ENCODE data around the gene RABEP1. TPM values are rescaled to one million over a fixed set of nuclear protein-coding genes. Genes with fewer than 3 reads are reported as not detected.

RABEP1 gene
- total RNA-seq, 1 donor from 2014 or later: 44.2 TPM

GRCh38 chr17:5299383-5299782 lies 17.3 kb downstream of the RABEP1 start:
- DNase-seq: no peak
- no peak for TF ChIP-seq CTCF (IDR thresholded peaks at IDR 0.05)
- Histone ChIP-seq H3K9me3 (no peaks in the 10 kb centered on the region), H3K27ac (no peak overlapping the region), H3K4me3 (no peak overlapping the region), H3K4me1 (no peaks in the 10 kb centered on the region), H3K27me3 (ENCODE audit: low read depth) (no peaks in the 10 kb centered on the region), H3K36me3 (no peaks in the 10 kb centered on the region)
- intact Hi-C loops (cut with DNase I): no loop called here
- no peak for ATAC-seq

- Histone ChIP-seq H3K36me3 (peaks cover 2% of the 10 kb centered on the region), H3K9me3 (no peaks in the 10 kb centered on the region), H3K27me3 (ENCODE audit: low read depth) (no peaks in the 10 kb centered on the region), H3K4me1 (peaks cover 12% of the 10 kb centered on the region), H3K4me3 (no peak overlapping the region), H3K27ac (no peak overlapping the region)
- intact Hi-C loops (cut with DNase I): no loop called here
- DNase-seq (no peak), ATAC-seq (no peak)
- no peak for TF ChIP-seq CTCF (IDR thresholded peaks at IDR 0.05)
Observed at GRCh38 chr17:5304636-5305035, 22.6 kb downstream of the RABEP1 start.

- ATAC-seq (no peak), DNase-seq (no peak)
- no peak for TF ChIP-seq CTCF (IDR thresholded peaks at IDR 0.05)
- Histone ChIP-seq H3K4me1 (peaks cover 12% of the 10 kb centered on the region), H3K36me3 (peaks cover 34% of the 10 kb centered on the region), H3K27me3 (ENCODE audit: low read depth) (no peaks in the 10 kb centered on the region), H3K4me3 (no peak overlapping the region), H3K9me3 (no peaks in the 10 kb centered on the region), H3K27ac (no peak overlapping the region)
- intact Hi-C loops (cut with DNase I): no loop called here
Observed at GRCh38 chr17:5309851-5310250, 27.8 kb downstream of the RABEP1 start.

- no peaks in the 10 kb centered on the region for H3K27me3 ChIP-seq (ENCODE audit: low read depth)
- H3K9me3 ChIP-seq: no peaks in the 10 kb centered on the region
- no peak overlapping the region for H3K27ac ChIP-seq
- no peak overlapping the region for H3K4me3 ChIP-seq
- no peaks in the 10 kb centered on the region for H3K4me1 ChIP-seq
- no peak for TF ChIP-seq CTCF (IDR thresholded peaks at IDR 0.05)
- DNase-seq: no peak
- no peaks in the 10 kb centered on the region for H3K36me3 ChIP-seq
- no peak for ATAC-seq
- intact Hi-C loops (cut with DNase I): no loop called here
Observed at GRCh38 chr17:5325851-5326250, 43.8 kb downstream of the RABEP1 start.

- Histone ChIP-seq H3K27me3 (ENCODE audit: low read depth) (no peaks in the 10 kb centered on the region), H3K4me1 (no peaks in the 10 kb centered on the region), H3K9me3 (no peaks in the 10 kb centered on the region), H3K36me3 (peaks cover 30% of the 10 kb centered on the region), H3K27ac (no peak overlapping the region), H3K4me3 (no peak overlapping the region)
- TF ChIP-seq CTCF (IDR thresholded peaks at IDR 0.05): no peak
- DNase-seq: no peak
- no peak for ATAC-seq
- intact Hi-C loops (cut with DNase I): no loop called here
Observed at GRCh38 chr17:5329784-5330557, 47.9 kb downstream of the RABEP1 start.
